ENCODE measurements around the gene ARSG. TPM values are rescaled to one million over a fixed set of nuclear protein-coding genes. Genes with fewer than 3 reads are reported as not detected.

Gene ARSG
- total and polyA plus RNA-seq, 2 of the 4 experiments (the other 2 are of a cell fraction), result 2.9 to 3.0 TPM

DNA sequence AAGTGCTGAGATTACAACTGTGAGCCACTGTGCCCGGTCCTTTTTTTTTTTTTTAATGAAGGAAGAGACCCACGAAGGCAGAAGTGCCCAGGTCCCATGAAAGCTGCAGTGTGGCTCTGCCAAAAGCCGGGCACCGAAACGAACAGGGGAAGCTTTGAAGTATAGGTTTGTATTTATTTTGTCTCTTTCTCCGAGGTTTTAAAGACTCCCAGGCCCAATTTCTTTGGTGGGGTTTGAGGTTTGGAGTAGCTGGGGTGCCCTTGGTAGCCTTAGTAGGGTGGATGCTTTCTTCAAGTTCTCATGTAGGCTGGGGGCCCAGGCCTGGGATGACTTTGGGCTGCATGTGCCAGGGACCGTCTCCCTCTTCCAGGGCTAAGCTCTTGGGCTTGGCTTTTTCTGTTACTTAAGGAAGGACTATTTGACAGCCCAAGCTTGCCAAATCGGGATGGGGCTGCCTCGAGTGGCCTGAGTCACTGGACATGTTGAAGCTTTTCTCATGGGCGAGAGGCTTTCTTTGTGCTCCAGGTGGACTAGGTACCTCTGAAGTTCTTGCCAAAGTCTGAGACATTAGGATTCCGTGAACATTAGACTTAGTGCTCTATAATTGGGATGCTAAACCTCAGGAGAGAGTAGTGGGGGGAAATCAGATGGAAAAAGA lies 99.7 kb downstream of the ARSG start:
- ChIA-PET POLR2A (ENCODE audit: unreplicated experiment) (no interaction called here), CTCF (interaction anchor here (6.1 kb wide), 1 partner anchor 8 kb away, joined by 27 read pairs; no protein-coding TSS in a partner anchor)
- Histone ChIP-seq H3K4me1 (ENCODE audit: control insufficient read depth, insufficient read depth, low read length) (peaks cover 2% of the 10 kb centered on the region), H2AK9ac (replicated peaks; ENCODE audit: low read depth, low read length, poor library complexity) (no peak overlapping the region), H3K9ac (ENCODE audit: low read depth, low read length) (no peak overlapping the region), H2AFZ (replicated peaks; ENCODE audit: low read length, poor library complexity) (peak overlapping the region; percentile 46), H3K14ac (replicated peaks; ENCODE audit: low read depth, low read length) (no peak overlapping the region), H3K27ac (ENCODE audit: insufficient read depth, low read length) (no peak overlapping the region), H3K18ac (ENCODE audit: low read depth, low read length) (no peak overlapping the region), H4K20me1 (ENCODE audit: insufficient read depth, low read length) (no peaks in the 10 kb centered on the region), H2BK20ac (ENCODE audit: low read depth, low read length) (peak overlapping the region; percentile 71; the same call in 1 of the 2 replicates), H3K56ac (ENCODE audit: extremely low read depth, insufficient read depth, low read length) (no peak overlapping the region), H4K5ac (ENCODE audit: low read depth, low read length) (peak overlapping the region; percentile 12), H3K27me3 (ENCODE audit: control insufficient read depth, insufficient read depth, low read length) (no peaks in the 10 kb centered on the region), H2BK15ac (ENCODE audit: low read depth, low read length) (0 out of 3 replicates have a peak overlapping the region, but pooled peaks have one; percentile 70), H3K4me2 (ENCODE audit: low read depth, low read length) (no peak overlapping the region), H3K4ac (ENCODE audit: low read depth, low read length) (peak overlapping the region; percentile 5), H3K23ac (ENCODE audit: low read depth, low read length) (no peak overlapping the region), H2AK5ac (ENCODE audit: low read depth, low read length) (no peak overlapping the region), H4K91ac (ENCODE audit: insufficient read depth, low read depth, low read length) (no peak overlapping the region), H3K36me3 (ENCODE audit: control insufficient read depth, insufficient read depth, low read length) (no peaks in the 10 kb centered on the region), H3K4me3 (ENCODE audit: insufficient read depth, low read depth, low read length) (no peak overlapping the region), H3K9me3 (ENCODE audit: control insufficient read depth, insufficient read depth, low read length) (no peaks in the 10 kb centered on the region; the same call in 1 of the 2 replicates), H4K8ac (ENCODE audit: low read depth in 2 of 2, low read length in 2 of 2) (no peak overlapping the region; a peak in 1 of 4 replicates), H2BK120ac (ENCODE audit: low read depth, low read length) (peak overlapping the region; percentile 52; the same call in 1 of the 2 replicates), H3K79me1 (ENCODE audit: low read depth in 1 of 2, low read length in 2 of 2) (no peaks in the 10 kb centered on the region), H3K9me1 (ENCODE audit: insufficient read depth, low read length) (peaks cover 2% of the 10 kb centered on the region; the same call in 1 of the 2 replicates), H2BK5ac (ENCODE audit: low read depth, low read length, poor library complexity, severe bottlenecking) (no peak overlapping the region)
- peak; percentile 29 for ATAC-seq (ENCODE audit: low read depth)
- WGBS, 2 experiments (ENCODE audit: extremely low coverage in 2 of 2, insufficient read length in 1 of 2), result 65% methylated on average over 6 of the region's 11 CpGs; no CpG with 5 or more reads in 1 of the 2 experiments
- TF ChIP-seq FOS (IDR thresholded peaks at IDR 0.05; ENCODE audit: low read depth, low read length) (no peak), POLR2A (IDR thresholded peaks at IDR 0.05; ENCODE audit: low read depth, low read length) (no peak), MAFK (IDR thresholded peaks at IDR 0.05; ENCODE audit: low read depth, low read length) (no peak), RCOR1 (IDR thresholded peaks at IDR 0.05; ENCODE audit: insufficient replicate concordance, low read length) (no peak), MAZ (IDR thresholded peaks at IDR 0.05; ENCODE audit: borderline replicate concordance, low read depth, low read length) (no peak), RFX5 (IDR thresholded peaks at IDR 0.05; ENCODE audit: low read depth, low read length) (no peak), RAD21 (IDR thresholded peaks at IDR 0.05; ENCODE audit: low read length) (no peak), BHLHE40 (IDR thresholded peaks at IDR 0.05; ENCODE audit: low read depth, low read length) (no peak), ELK1 (IDR thresholded peaks at IDR 0.05; ENCODE audit: borderline replicate concordance, low read depth, low read length) (no peak), CEBPB (IDR thresholded peaks at IDR 0.05; ENCODE audit: low read depth, low read length) (no peak), SMC3 (IDR thresholded peaks at IDR 0.05; ENCODE audit: low read depth, low read length) (no peak), CHD1 (IDR thresholded peaks at IDR 0.05; ENCODE audit: low read depth, low read length) (no peak), MXI1 (IDR thresholded peaks at IDR 0.05; ENCODE audit: borderline replicate concordance, low read depth, low read length) (no peak), NFE2L2 (IDR thresholded peaks at IDR 0.05; ENCODE audit: low read depth, low read length) (no peak)
- TF ChIP-seq, protein P1, sequence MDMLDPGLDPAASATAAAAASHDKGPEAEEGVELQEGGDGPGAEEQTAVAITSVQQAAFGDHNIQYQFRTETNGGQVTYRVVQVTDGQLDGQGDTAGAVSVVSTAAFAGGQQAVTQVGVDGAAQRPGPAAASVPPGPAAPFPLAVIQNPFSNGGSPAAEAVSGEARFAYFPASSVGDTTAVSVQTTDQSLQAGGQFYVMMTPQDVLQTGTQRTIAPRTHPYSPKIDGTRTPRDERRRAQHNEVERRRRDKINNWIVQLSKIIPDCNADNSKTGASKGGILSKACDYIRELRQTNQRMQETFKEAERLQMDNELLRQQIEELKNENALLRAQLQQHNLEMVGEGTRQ (IDR thresholded peaks at IDR 0.05; ENCODE audit: low read depth, low read length), result no peak
- dilution Hi-C loops (cut with HindIII; ENCODE audit: low sequenced_read_pairs, unreplicated experiment) (no loop called here), in situ Hi-C loops (cut with MboI; ENCODE audit: low sequenced_read_pairs) (no loop called here), intact Hi-C loops (cut with micrococcal nuclease) (no loop called here)
- DNase-seq, result peak; percentile 45
- no TSS peak for BruUV-seq (replicated peaks)

All from IMR-90 (cell line).